ENCODE measurements around the gene CTNNBL1.

The CTNNBL1 gene

DNA sequence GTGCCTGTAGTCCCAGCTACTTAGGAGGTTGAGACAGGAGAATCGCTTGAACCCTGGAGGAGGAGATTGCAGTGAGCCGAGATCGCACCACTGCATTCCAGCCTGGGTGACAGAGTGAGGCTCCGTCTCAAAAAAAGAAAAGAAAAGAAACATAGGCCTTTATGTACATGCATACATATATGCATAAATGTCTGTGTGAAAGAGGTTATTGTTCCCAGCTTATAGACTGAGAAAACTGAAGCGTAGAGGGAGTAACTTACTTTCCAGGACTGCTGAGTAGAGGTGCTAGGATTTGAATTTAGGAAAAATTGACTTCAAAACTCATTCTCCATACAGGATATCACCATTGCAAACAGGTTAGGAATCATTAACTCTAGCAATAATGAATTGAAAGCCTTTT, 32.0 kb downstream of the CTNNBL1 start:
- Histone ChIP-seq H3K4ac (ENCODE audit: low read depth in 1 of 2, low read length in 2 of 2) (no peak overlapping the region), H3K79me1 (replicated peaks; ENCODE audit: low read length, poor library complexity, severe bottlenecking) (peaks cover 24% of the 10 kb centered on the region), H3K27me3 (ENCODE audit: control insufficient read depth in 1 of 2, insufficient read depth in 1 of 2, low read length in 2 of 2) (no peaks in the 10 kb centered on the region), H3K9me3 (ENCODE audit: control insufficient read depth, low read length) (no peaks in the 10 kb centered on the region), H3K36me3 (ENCODE audit: control insufficient read depth in 1 of 2, insufficient read depth in 2 of 2, low read depth in 1 of 2, low read length in 2 of 2) (peaks cover 0 to 2% of the 10 kb centered on the region in 2 experiments), H2BK120ac (ENCODE audit: low read depth, low read length) (no peak overlapping the region), H3K9ac (ENCODE audit: low read length) (no peak overlapping the region), H3K14ac (ENCODE audit: low read length in 2 of 2) (no peak overlapping the region), H3K18ac (ENCODE audit: low read depth in 1 of 2, low read length in 2 of 2) (no peak overlapping the region), H3K4me3 (ENCODE audit: insufficient read depth in 1 of 2, low read depth in 1 of 2, low read length in 2 of 2) (no peak overlapping the region), H3K4me1 (ENCODE audit: control insufficient read depth, insufficient read depth, low read depth, low read length) (peaks cover 2% of the 10 kb centered on the region), H2AK5ac (ENCODE audit: low read length, severe bottlenecking) (no peak overlapping the region), H4K8ac (ENCODE audit: low read length) (no peak overlapping the region), H2BK5ac (ENCODE audit: low read depth, low read length, poor library complexity, severe bottlenecking) (no peak overlapping the region), H2AFZ (ENCODE audit: low read depth, low read length) (no peak overlapping the region), H4K91ac (ENCODE audit: low read length) (no peak overlapping the region), H2BK12ac (ENCODE audit: low read length in 2 of 2) (no peak overlapping the region), H3K27ac (ENCODE audit: low read length, poor library complexity, severe bottlenecking) (no peak overlapping the region), H3K23ac (ENCODE audit: low read length in 2 of 2) (no peak overlapping the region), H2BK15ac (ENCODE audit: low read depth, poor library complexity, severe bottlenecking) (no peak overlapping the region), H3K4me2 (ENCODE audit: low read length, poor library complexity, severe bottlenecking) (no peak overlapping the region)
- WGBS, result 95% methylated on average over 2 of the region's 5 CpGs
- no peak for DNase-seq

DNA sequence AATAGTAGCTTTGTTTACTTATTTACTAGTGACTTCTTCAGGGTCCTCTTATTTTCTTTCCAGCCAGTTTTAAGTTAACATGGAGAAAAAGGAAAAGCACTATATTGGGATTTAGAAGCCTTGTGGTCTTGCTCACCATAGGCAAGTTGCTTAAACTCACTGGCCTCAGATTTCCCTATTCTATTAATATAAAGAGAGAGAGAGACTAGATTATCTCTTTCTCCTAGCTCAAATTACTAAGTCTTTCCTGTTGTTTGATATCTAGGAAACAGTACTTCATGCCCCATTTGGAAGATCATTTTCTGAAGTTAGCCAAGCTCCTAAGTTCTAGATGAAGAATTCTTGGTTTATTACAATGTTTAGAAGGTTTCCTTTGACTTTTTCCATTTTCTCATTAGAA, 32.5 kb downstream of the CTNNBL1 start:
- no peak overlapping the region for H2BK5ac ChIP-seq (ENCODE audit: low read depth, low read length, poor library complexity, severe bottlenecking)
- no peak overlapping the region for H3K4me3 ChIP-seq (ENCODE audit: insufficient read depth in 1 of 2, low read depth in 1 of 2, low read length in 2 of 2)
- peaks cover 0 to 2% of the 10 kb centered on the region in 2 experiments for H3K36me3 ChIP-seq (ENCODE audit: control insufficient read depth in 1 of 2, insufficient read depth in 2 of 2, low read depth in 1 of 2, low read length in 2 of 2)
- H4K91ac ChIP-seq (ENCODE audit: low read length), result no peak overlapping the region
- no peak overlapping the region for H2BK120ac ChIP-seq (ENCODE audit: low read depth, low read length)
- no peaks in the 10 kb centered on the region for H3K27me3 ChIP-seq (ENCODE audit: control insufficient read depth in 1 of 2, insufficient read depth in 1 of 2, low read length in 2 of 2)
- no peak overlapping the region for H2AK5ac ChIP-seq (ENCODE audit: low read length, severe bottlenecking)
- no peak overlapping the region for H2BK15ac ChIP-seq (ENCODE audit: low read depth, poor library complexity, severe bottlenecking)
- no peak overlapping the region for H3K23ac ChIP-seq (ENCODE audit: low read length in 2 of 2)
- H3K4me1 ChIP-seq (ENCODE audit: control insufficient read depth, insufficient read depth, low read depth, low read length), result peaks cover 2% of the 10 kb centered on the region
- H3K4ac ChIP-seq (ENCODE audit: low read depth in 1 of 2, low read length in 2 of 2), result no peak overlapping the region
- H3K27ac ChIP-seq (ENCODE audit: low read length, poor library complexity, severe bottlenecking), result no peak overlapping the region
- H3K9me3 ChIP-seq (ENCODE audit: control insufficient read depth, low read length), result no peaks in the 10 kb centered on the region
- no peak overlapping the region for H3K9ac ChIP-seq (ENCODE audit: low read length)
- H3K18ac ChIP-seq (ENCODE audit: low read depth in 1 of 2, low read length in 2 of 2), result no peak overlapping the region
- DNase-seq, result no peak
- no peak overlapping the region for H2BK12ac ChIP-seq (ENCODE audit: low read length in 2 of 2)
- H2AFZ ChIP-seq (ENCODE audit: low read depth, low read length), result no peak overlapping the region
- H3K14ac ChIP-seq (ENCODE audit: low read length in 2 of 2), result no peak overlapping the region
- no peak overlapping the region for H3K4me2 ChIP-seq (ENCODE audit: low read length, poor library complexity, severe bottlenecking)
- H4K8ac ChIP-seq (ENCODE audit: low read length), result no peak overlapping the region
- peaks cover 25% of the 10 kb centered on the region for H3K79me1 ChIP-seq (replicated peaks; ENCODE audit: low read length, poor library complexity, severe bottlenecking)

DNA sequence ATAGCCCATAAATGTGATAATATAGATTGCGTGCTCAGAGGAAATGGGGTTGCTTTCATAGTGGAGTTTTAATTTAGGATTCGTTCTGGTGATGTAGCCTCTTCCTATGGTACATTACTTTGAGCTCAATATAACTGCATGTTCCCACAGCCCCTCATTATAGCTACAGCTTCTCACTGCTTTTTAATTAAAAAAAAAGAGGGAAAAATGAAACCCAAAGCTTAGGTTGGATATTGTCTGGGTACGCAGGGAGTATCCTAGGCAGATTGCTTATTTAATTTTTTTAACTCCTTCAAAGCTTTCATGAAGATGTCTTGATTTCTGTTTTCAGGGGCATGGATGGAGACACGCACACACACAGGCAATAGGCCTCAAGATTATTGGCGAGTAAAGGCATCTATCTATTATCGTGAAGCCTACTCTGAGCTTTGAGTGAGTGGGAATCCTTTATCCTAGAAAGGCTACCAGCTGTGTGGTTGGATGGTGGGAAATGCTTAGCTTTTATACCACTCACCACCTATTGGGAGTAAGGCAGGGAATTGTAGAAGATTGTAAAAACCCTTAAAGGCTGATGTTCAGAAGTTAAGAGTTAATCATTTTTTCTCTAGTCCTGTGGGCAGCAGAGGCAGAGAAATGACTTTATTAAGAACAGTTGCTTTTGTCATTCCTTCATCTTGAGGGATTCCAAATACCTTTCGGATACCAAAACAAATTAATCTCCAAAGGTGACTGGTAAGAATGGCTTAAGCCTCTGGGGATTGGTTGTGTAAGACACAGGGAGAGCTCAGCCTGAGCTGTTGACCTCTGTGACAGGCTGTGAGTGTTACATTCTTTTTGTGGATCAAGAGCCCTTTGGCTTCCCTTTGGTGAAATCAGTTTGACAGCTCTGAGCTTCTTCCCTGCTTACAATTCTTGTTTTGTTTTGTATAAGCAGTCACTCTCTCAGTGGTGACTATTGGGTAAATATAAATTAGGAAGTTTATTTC, 33.4 kb downstream of the CTNNBL1 start:
- Histone ChIP-seq H2AK5ac (ENCODE audit: low read length, severe bottlenecking) (no peak overlapping the region), H3K4me1 (ENCODE audit: control insufficient read depth, insufficient read depth, low read depth, low read length) (peaks cover 2% of the 10 kb centered on the region), H3K79me1 (replicated peaks; ENCODE audit: low read length, poor library complexity, severe bottlenecking) (peaks cover 26% of the 10 kb centered on the region), H4K8ac (ENCODE audit: low read length) (no peak overlapping the region), H3K27ac (ENCODE audit: low read length, poor library complexity, severe bottlenecking) (no peak overlapping the region), H3K4me2 (ENCODE audit: low read length, poor library complexity, severe bottlenecking) (no peak overlapping the region), H2BK120ac (ENCODE audit: low read depth, low read length) (no peak overlapping the region), H2AFZ (ENCODE audit: low read depth, low read length) (no peak overlapping the region), H4K91ac (ENCODE audit: low read length) (no peak overlapping the region), H2BK15ac (ENCODE audit: low read depth, poor library complexity, severe bottlenecking) (no peak overlapping the region), H3K27me3 (ENCODE audit: control insufficient read depth in 1 of 2, insufficient read depth in 1 of 2, low read length in 2 of 2) (no peaks in the 10 kb centered on the region), H3K36me3 (ENCODE audit: control insufficient read depth in 1 of 2, insufficient read depth in 2 of 2, low read depth in 1 of 2, low read length in 2 of 2) (no peaks in the 10 kb centered on the region), H3K23ac (ENCODE audit: low read length in 2 of 2) (no peak overlapping the region), H3K18ac (ENCODE audit: low read depth in 1 of 2, low read length in 2 of 2) (no peak overlapping the region), H3K9ac (ENCODE audit: low read length) (no peak overlapping the region), H3K9me3 (ENCODE audit: control insufficient read depth, low read length) (no peaks in the 10 kb centered on the region), H2BK12ac (ENCODE audit: low read length in 2 of 2) (no peak overlapping the region), H3K4me3 (ENCODE audit: insufficient read depth in 1 of 2, low read depth in 1 of 2, low read length in 2 of 2) (no peak overlapping the region), H2BK5ac (ENCODE audit: low read depth, low read length, poor library complexity, severe bottlenecking) (no peak overlapping the region), H3K4ac (ENCODE audit: low read depth in 1 of 2, low read length in 2 of 2) (no peak overlapping the region), H3K14ac (ENCODE audit: low read length in 2 of 2) (no peak overlapping the region)
- DNase-seq, result peak; percentile 58
- 93% methylated on average over 4 of the region's 7 CpGs for WGBS

DNA sequence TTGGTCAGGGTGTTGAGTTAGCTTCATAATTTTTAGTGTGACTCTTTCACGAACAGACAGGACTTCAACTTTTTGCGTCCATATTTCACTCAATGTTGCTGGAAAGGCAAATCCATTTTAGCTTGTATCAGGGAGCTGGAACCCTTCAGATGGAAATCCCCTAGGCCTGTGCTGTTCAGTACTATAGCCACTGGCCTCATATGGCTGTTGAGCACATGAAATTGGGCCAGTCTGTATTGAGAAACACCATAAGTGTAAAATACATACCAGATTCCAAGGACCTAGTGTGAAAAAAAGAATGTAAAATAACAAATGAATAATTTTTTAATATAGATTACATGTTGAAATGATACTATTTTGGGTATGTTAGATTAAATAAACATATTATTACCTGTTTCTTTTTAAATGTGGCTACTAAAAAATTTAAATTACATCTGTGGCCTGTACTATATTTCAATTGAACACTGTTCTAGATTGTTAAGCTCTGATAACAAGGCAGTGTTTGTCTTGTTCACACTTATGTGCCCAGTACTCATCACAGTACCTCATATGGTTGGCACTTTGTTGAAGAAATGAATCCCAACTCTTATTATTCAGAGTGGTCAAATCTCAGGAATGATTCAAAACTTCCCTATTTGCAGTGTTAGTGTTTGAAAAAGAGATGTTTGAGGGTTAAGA, 34.3 kb downstream of the CTNNBL1 start:
- no peak overlapping the region for H3K4me2 ChIP-seq (ENCODE audit: low read length, poor library complexity, severe bottlenecking)
- H3K27ac ChIP-seq (ENCODE audit: low read length, poor library complexity, severe bottlenecking), result no peak overlapping the region
- no peak overlapping the region for H4K91ac ChIP-seq (ENCODE audit: low read length)
- H3K36me3 ChIP-seq (ENCODE audit: control insufficient read depth in 1 of 2, insufficient read depth in 2 of 2, low read depth in 1 of 2, low read length in 2 of 2), result peaks cover 0 to 7% of the 10 kb centered on the region in 2 experiments
- H3K4ac ChIP-seq (ENCODE audit: low read depth in 1 of 2, low read length in 2 of 2), result no peak overlapping the region
- H4K8ac ChIP-seq (ENCODE audit: low read length), result no peak overlapping the region
- no peak overlapping the region for H3K18ac ChIP-seq (ENCODE audit: low read depth in 1 of 2, low read length in 2 of 2)
- H3K9ac ChIP-seq (ENCODE audit: low read length), result no peak overlapping the region
- H3K9me3 ChIP-seq (ENCODE audit: control insufficient read depth, low read length), result no peaks in the 10 kb centered on the region
- no peak overlapping the region for H3K23ac ChIP-seq (ENCODE audit: low read length in 2 of 2)
- H2BK15ac ChIP-seq (ENCODE audit: low read depth, poor library complexity, severe bottlenecking), result no peak overlapping the region
- H2BK12ac ChIP-seq (ENCODE audit: low read length in 2 of 2), result no peak overlapping the region
- no peak overlapping the region for H2AK5ac ChIP-seq (ENCODE audit: low read length, severe bottlenecking)
- H2AFZ ChIP-seq (ENCODE audit: low read depth, low read length), result no peak overlapping the region
- 85% methylated on average over 2 of the region's 2 CpGs for WGBS
- DNase-seq, result peak; percentile 18
- no peak overlapping the region for H3K4me3 ChIP-seq (ENCODE audit: insufficient read depth in 1 of 2, low read depth in 1 of 2, low read length in 2 of 2)
- H3K14ac ChIP-seq (ENCODE audit: low read length in 2 of 2), result no peak overlapping the region
- H3K4me1 ChIP-seq (ENCODE audit: control insufficient read depth, insufficient read depth, low read depth, low read length), result peaks cover 2% of the 10 kb centered on the region
- no peaks in the 10 kb centered on the region for H3K27me3 ChIP-seq (ENCODE audit: control insufficient read depth in 1 of 2, insufficient read depth in 1 of 2, low read length in 2 of 2)
- H3K79me1 ChIP-seq (replicated peaks; ENCODE audit: low read length, poor library complexity, severe bottlenecking), result peaks cover 28% of the 10 kb centered on the region
- H2BK120ac ChIP-seq (ENCODE audit: low read depth, low read length), result no peak overlapping the region
- no peak overlapping the region for H2BK5ac ChIP-seq (ENCODE audit: low read depth, low read length, poor library complexity, severe bottlenecking)

All from mesenchymal stem cell (in vitro differentiated cells and primary cell).